HCT116 (cell line): Measurements from ENCODE around the gene CALN1. TPM values are rescaled to one million over a fixed set of nuclear protein-coding genes. Genes with fewer than 3 reads are reported as not detected.

Experiments used
- ATAC-seq: fragments of 200-7000 bp; cut with Tn5 transposase; 2 replicates; pipeline ENCODE4 v1.9.1; 2020; ENCODE audit warnings: mild to moderate bottlenecking, moderate library complexity
- BruUV-seq: library from RNA; stranded (reverse); fragments of 400-500 nt; replicated peaks from 2 replicates; lab custom pipeline; 2021; lab: Mats Ljungman, UMichigan
- CTCF ChIA-PET: fragments of 300-600 bp; sonication (Branson Sonifier 250); formaldehyde crosslinking; loops from one replicate; lab custom pipeline; 2021; ENCODE audit warnings: antibody characterized with exemption; lab: Charles Lee
- POLR2A ChIA-PET: fragments of 300-600, 350-600 bp; sonication (Branson Sonifier 250); formaldehyde crosslinking; loops from one replicate; lab custom pipeline; 2021; ENCODE audit warnings: antibody characterized with exemption; lab: Charles Lee
- RAD21 ChIA-PET, 2 experiments: fragments of 300-600 bp; sonication (Branson Sonifier 250); formaldehyde crosslinking; loops; one replicate each; lab custom pipeline; 2023; ENCODE audit warnings: low total read pairs in 2 of 2; ENCODE audit not compliant: uncharacterized antibody in 2 of 2, unreplicated experiment in 2 of 2, low non-redundant PET in 1 of 2; lab: Charles Lee
- DNase-seq: peaks from one replicate; pipeline ENCODE4 v3.0.0-alpha.2; 2010; ENCODE audit warnings: low read depth, low spot score
- H2AFZ ChIP-seq: fragments of 200-600 bp; shearing (Covaris generic), sonication (generic); 2 replicates; pipeline ENCODE4 v1.6.1; 2017; ENCODE audit warnings: low read depth, mixed run types, mixed read lengths, antibody characterized with exemption, low read length; ENCODE audit not compliant: poor library complexity, severe bottlenecking
- H3K27ac ChIP-seq: 2 replicates; pipeline ENCODE4 v1.5.1; 2012; ENCODE audit warnings: low read depth, low read length
- H3K27me3 ChIP-seq: fragments of 200-600 bp; sonication (generic); 2 replicates; pipeline ENCODE4 v1.6.1; 2016; ENCODE audit warnings: mixed run types, low read length, mixed read lengths; ENCODE audit not compliant: insufficient read depth
- H3K36me3 ChIP-seq, 2 experiments: fragments of 200-500 bp in 1 of 2; fragments of 200-600 bp in 1 of 2; sonication (Bioruptor generic) in 1 of 2; sonication (generic) in 1 of 2; 2 replicates each; pipeline versions ENCODE4 v1.5.1 to v1.6.1; 2014 to 2016; ENCODE audit warnings: low read length in 2 of 2, inconsistent platforms in 1 of 2, mixed read lengths in 1 of 2, mixed run types in 1 of 2; ENCODE audit not compliant: insufficient read depth in 2 of 2, control insufficient read depth in 1 of 2
- H3K4me1 ChIP-seq, 2 experiments: fragments of 200-600 bp in 1 of 2; sonication (generic) in 1 of 2; 2 replicates each; pipeline versions ENCODE4 v1.5.1 to v1.6.1; 2012 to 2017; ENCODE audit warnings: low read length in 2 of 2, inconsistent platforms in 1 of 2, mild to moderate bottlenecking in 1 of 2, mixed read lengths in 1 of 2, mixed run types in 1 of 2, moderate library complexity in 1 of 2; ENCODE audit not compliant: insufficient read depth in 2 of 2, control insufficient read depth in 1 of 2
- H3K4me2 ChIP-seq: fragments of 200-600 bp; sonication (generic); 2 replicates; pipeline ENCODE4 v1.6.1; 2017; ENCODE audit warnings: mixed run types, low read length, mixed read lengths
- H3K4me3 ChIP-seq, 2 experiments: fragments of 200-600 bp in 1 of 2; sonication (generic) in 1 of 2; replicated peaks in 1 of 2; 2 replicates each; pipeline ENCODE4 v1.5.1; 2011 to 2016; ENCODE audit warnings: low read length in 2 of 2, control low read depth in 1 of 2, low read depth in 1 of 2, mild to moderate bottlenecking in 1 of 2, mixed read lengths in 1 of 2, mixed run types in 1 of 2
- H3K79me2 ChIP-seq: fragments of 200-600 bp; sonication (generic); 2 replicates; pipeline ENCODE4 v1.6.1; 2017; ENCODE audit warnings: mild to moderate bottlenecking, mixed run types, low read length, moderate library complexity, mixed read lengths; ENCODE audit not compliant: insufficient read depth
- H3K9ac ChIP-seq: fragments of 200-600 bp; sonication (generic); 2 replicates; pipeline ENCODE4 v1.6.1; 2016; ENCODE audit warnings: low read length, mixed read lengths
- H3K9me2 ChIP-seq: fragments of 200-600 bp; sonication (generic), shearing (Covaris generic); 2 replicates; pipeline ENCODE4 v1.6.1; 2017; ENCODE audit warnings: mixed run types, mild to moderate bottlenecking, moderate library complexity; ENCODE audit not compliant: insufficient read depth
- H3K9me3 ChIP-seq, 2 experiments: fragments of 200-500 bp in 1 of 2; fragments of 200-600 bp in 1 of 2; sonication (Bioruptor generic) in 1 of 2; sonication (generic) in 1 of 2; 2 replicates each; pipeline ENCODE4 v1.6.1; 2014 to 2017; ENCODE audit warnings: low read length in 2 of 2, mixed read lengths in 2 of 2, inconsistent platforms in 1 of 2, low read depth in 1 of 2, mild to moderate bottlenecking in 1 of 2, mixed run types in 1 of 2, moderate library complexity in 1 of 2; ENCODE audit not compliant: control insufficient read depth in 1 of 2, insufficient read depth in 1 of 2
- H4K20me1 ChIP-seq: fragments of 200-600 bp; sonication (generic), shearing (Covaris generic); 2 replicates; pipeline ENCODE4 v1.6.1; 2017; ENCODE audit warnings: mixed run types, mild to moderate bottlenecking, moderate library complexity; ENCODE audit not compliant: insufficient read depth
- CBX3 ChIP-seq: IDR thresholded peaks from 2 replicates; pipeline ENCODE4 v1.6.1; 2012; ENCODE audit warnings: low read depth
- CEBPB ChIP-seq: IDR thresholded peaks from 2 replicates; pipeline ENCODE4 v1.6.1; 2012; ENCODE audit warnings: low read depth
- ELF1 ChIP-seq: IDR thresholded peaks from 2 replicates; pipeline ENCODE4 v1.6.1; 2012; ENCODE audit warnings: low read depth, borderline replicate concordance
- FOSL1 ChIP-seq: IDR thresholded peaks from 2 replicates; pipeline ENCODE4 v1.6.1; 2012; ENCODE audit warnings: low read depth
- JUND ChIP-seq: IDR thresholded peaks from 2 replicates; pipeline ENCODE4 v1.6.1; 2012
- POLR2A ChIP-seq: IDR thresholded peaks from 2 replicates; pipeline ENCODE4 v1.7.0; 2011; ENCODE audit warnings: borderline replicate concordance; ENCODE audit not compliant: insufficient read depth, insufficient read length; ENCODE audit errors: extremely low read depth
- POLR2AphosphoS5 ChIP-seq: IDR thresholded peaks from 2 replicates; pipeline ENCODE4 v1.6.1; 2011; ENCODE audit warnings: mild to moderate bottlenecking, low read depth, low read length, moderate library complexity
- RAD21 ChIP-seq: IDR thresholded peaks from 2 replicates; pipeline ENCODE4 v1.6.1; 2012; ENCODE audit warnings: low read depth, mild to moderate bottlenecking
- SIN3A ChIP-seq: IDR thresholded peaks from 2 replicates; pipeline ENCODE4 v1.6.1; 2012; ENCODE audit warnings: low read depth
- SP1 ChIP-seq: IDR thresholded peaks from 2 replicates; pipeline ENCODE4 v1.6.1; 2012; ENCODE audit warnings: low read depth
- SRF ChIP-seq: IDR thresholded peaks from 2 replicates; pipeline ENCODE4 v1.6.1; 2012; ENCODE audit warnings: low read depth
- YY1 ChIP-seq: IDR thresholded peaks from 2 replicates; pipeline ENCODE4 v1.6.1; 2011; ENCODE audit warnings: low read length, low read depth, moderate library complexity, mild to moderate bottlenecking; ENCODE audit not compliant: insufficient replicate concordance; ENCODE audit errors: extremely low read depth
- ZBTB33 ChIP-seq: IDR thresholded peaks from 2 replicates; pipeline ENCODE4 v1.6.1; 2011; ENCODE audit warnings: mild to moderate bottlenecking, low read length, moderate library complexity; ENCODE audit not compliant: insufficient replicate concordance; ENCODE audit errors: extremely low read depth
- ZNF274 ChIP-seq: fragments of 200-500 bp; sonication (Bioruptor generic); IDR thresholded peaks from 2 replicates; pipeline ENCODE4 v1.6.1; 2014; ENCODE audit warnings: mild to moderate bottlenecking, low read depth, low read length, inconsistent platforms
- intact Hi-C: fragments of 100-400 bp; cut with micrococcal nuclease; formaldehyde crosslinking; loops from 2 replicates; pipeline ENCODE4 v1.10.0; 2022
- total RNA-seq: library from RNA; stranded (reverse); gene quantifications from one replicate; pipeline ENCODE4 v1.2.1, GENCODE V29; 2021; ENCODE audit not compliant: unreplicated experiment
- TF ChIP-seq, protein P1 (sequence below): IDR thresholded peaks from 2 replicates; pipeline ENCODE4 v1.6.1; 2012; ENCODE audit warnings: low read depth
- TF ChIP-seq, protein P2 (sequence below): IDR thresholded peaks from 2 replicates; pipeline ENCODE4 v1.6.1; 2012

The CALN1 gene
- total RNA-seq, 1 experiment from 2014 or later = 0.17 TPM

GRCh38 chr7:71870812-71871211, 541.3 kb downstream of the CALN1 start:
- no peaks in the 10 kb centered on the region for H3K4me1 ChIP-seq
- no peak overlapping the region for H3K27ac ChIP-seq
- intact Hi-C loops = no loop called here
- no peak for TF ChIP-seq POLR2AphosphoS5
- TF ChIP-seq JUND = no peak
- TF ChIP-seq SIN3A = no peak
- no peak for TF ChIP-seq ZBTB33
- TF ChIP-seq ELF1 = no peak
- TF ChIP-seq FOSL1 = no peak
- no peak for TF ChIP-seq YY1
- TF ChIP-seq POLR2A = no peak
- TF ChIP-seq RAD21 = no peak
- TF ChIP-seq, protein P1, sequence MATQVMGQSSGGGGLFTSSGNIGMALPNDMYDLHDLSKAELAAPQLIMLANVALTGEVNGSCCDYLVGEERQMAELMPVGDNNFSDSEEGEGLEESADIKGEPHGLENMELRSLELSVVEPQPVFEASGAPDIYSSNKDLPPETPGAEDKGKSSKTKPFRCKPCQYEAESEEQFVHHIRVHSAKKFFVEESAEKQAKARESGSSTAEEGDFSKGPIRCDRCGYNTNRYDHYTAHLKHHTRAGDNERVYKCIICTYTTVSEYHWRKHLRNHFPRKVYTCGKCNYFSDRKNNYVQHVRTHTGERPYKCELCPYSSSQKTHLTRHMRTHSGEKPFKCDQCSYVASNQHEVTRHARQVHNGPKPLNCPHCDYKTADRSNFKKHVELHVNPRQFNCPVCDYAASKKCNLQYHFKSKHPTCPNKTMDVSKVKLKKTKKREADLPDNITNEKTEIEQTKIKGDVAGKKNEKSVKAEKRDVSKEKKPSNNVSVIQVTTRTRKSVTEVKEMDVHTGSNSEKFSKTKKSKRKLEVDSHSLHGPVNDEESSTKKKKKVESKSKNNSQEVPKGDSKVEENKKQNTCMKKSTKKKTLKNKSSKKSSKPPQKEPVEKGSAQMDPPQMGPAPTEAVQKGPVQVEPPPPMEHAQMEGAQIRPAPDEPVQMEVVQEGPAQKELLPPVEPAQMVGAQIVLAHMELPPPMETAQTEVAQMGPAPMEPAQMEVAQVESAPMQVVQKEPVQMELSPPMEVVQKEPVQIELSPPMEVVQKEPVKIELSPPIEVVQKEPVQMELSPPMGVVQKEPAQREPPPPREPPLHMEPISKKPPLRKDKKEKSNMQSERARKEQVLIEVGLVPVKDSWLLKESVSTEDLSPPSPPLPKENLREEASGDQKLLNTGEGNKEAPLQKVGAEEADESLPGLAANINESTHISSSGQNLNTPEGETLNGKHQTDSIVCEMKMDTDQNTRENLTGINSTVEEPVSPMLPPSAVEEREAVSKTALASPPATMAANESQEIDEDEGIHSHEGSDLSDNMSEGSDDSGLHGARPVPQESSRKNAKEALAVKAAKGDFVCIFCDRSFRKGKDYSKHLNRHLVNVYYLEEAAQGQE = no peak
- TF ChIP-seq SRF = no peak
- TF ChIP-seq, protein P2, sequence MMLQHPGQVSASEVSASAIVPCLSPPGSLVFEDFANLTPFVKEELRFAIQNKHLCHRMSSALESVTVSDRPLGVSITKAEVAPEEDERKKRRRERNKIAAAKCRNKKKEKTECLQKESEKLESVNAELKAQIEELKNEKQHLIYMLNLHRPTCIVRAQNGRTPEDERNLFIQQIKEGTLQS = no peak
- no peak for TF ChIP-seq CEBPB
- TF ChIP-seq CBX3 = no peak
- no peak for TF ChIP-seq SP1
- no peak for TF ChIP-seq ZNF274
- H3K9ac ChIP-seq = no peak overlapping the region
- H3K27me3 ChIP-seq = no peaks in the 10 kb centered on the region
- RAD21 ChIA-PET = no interaction called here
- peaks cover 0 to 5% of the 10 kb centered on the region in 2 experiments; a peak in 1 of 4 replicates for H3K9me3 ChIP-seq
- H4K20me1 ChIP-seq = no peaks in the 10 kb centered on the region
- DNase-seq = no peak
- no peak overlapping the region for H3K4me3 ChIP-seq
- BruUV-seq = no TSS peak
- no peak overlapping the region for H3K4me2 ChIP-seq
- POLR2A ChIA-PET = no interaction called here
- ATAC-seq = no peak
- CTCF ChIA-PET = no interaction called here
- no peaks in the 10 kb centered on the region for H3K9me2 ChIP-seq
- H3K79me2 ChIP-seq = no peaks in the 10 kb centered on the region
- H2AFZ ChIP-seq = no peak overlapping the region
- no peaks in the 10 kb centered on the region for H3K36me3 ChIP-seq
